Hepatic stellate cell (primary cell): ENCODE data around the gene UGP2.

Experiments used
- DNase-seq: peaks from one replicate; pipeline ENCODE4 v3.0.0; 2011; ENCODE audit warnings: low spot score

UGP2 gene

DNA sequence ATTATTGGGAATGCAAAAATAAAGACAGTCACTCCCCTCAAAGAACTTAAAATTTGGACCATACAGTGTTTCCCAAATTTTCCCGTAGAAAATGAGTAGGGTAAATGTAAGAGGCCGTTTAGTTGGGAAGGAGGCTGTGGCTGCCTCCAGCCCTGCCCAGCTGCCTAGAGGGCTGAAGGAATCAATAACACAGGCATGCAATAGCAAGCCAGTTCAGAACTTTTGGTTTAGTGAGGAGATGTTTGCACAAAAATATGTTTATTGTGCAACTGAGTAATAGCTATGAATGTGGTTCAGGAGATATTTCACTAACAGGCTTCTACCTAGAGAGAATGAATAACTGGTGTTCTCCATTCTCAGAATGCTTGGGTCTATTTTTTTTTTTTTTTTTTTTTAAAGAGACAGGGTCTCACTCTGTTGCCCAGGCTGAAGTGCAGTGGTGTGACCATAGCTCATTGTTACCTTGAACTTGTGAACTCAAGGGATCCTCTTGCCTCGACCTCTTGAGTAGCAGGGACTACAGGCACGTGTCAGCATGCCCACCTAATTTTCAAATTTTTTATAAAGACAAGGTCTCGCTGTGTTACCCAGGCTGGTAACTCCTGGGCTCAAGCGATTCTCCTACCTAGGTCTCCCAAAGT lies 23.6 kb downstream of the UGP2 start:
- no peak for DNase-seq

DNA sequence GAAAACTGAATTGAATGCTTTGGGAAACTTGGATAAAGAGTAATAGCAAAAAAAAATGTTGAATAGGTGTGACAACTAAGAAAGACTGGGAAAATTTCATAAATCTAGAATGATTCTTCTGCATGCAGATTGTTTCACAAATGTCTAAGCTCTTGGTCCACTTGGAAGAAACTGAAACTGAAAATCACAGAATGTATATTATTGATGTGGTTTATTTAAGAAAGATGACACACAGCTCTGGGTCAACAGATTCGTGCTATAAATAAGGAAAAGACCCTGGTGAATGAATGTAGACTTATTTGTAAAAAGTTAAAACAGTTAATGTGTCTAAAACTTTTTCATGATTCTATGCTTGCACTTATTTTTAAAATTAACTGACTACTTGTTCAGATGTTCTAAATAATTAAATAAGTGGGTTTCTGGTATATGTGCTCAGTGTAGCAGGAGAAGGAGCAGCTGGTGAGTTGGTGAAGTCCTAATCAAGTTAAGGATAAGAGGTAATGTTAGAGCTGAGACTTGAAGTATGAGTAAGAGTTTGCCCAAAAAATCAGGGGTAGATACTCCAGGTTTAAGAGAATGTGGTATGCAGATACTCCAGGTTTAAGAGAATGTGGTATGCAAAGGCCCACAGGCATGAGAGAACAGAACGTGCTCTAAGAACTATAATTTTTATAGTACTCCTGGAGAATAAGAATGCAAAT lies 24.5 kb downstream of the UGP2 start:
- DNase-seq: peak; percentile 19

DNA sequence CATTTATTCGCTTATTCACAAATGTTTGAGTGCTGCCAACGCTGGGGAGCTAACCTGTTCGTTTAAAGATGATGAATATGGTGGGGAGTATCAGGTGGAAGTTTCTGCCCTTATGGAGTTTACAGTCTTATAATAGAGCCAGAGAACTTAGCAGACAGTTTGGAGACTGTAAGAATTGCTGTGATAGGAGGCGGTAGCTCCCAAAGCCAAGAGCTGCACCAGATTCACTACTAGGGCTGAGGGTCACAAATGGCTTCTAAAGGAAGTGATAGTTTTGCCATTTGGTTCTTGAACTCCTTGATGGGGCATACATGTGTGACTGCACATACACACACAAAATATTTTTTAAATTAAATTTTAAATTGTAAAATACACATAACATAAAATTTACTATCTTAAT lies 29.0 kb downstream of the UGP2 start:
- DNase-seq: no peak

DNA sequence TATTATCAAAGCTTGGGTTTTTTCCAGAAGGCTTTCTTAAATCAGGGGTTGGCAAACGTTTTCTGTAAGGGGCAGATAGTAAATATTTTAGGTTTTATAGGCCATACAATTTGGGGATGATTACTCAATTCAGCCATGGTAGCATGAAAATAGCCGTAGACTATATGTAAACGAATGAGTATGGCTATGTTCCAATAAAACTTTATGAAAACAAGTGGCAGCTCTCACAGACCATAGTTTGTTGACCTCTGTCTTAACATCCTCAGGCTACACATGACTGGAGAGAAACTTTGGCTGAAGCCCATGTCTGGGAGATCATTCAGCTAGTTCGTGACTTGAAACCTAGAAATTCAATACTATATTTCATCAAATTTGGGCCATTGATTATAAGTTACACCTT lies 30.2 kb downstream of the UGP2 start:
- DNase-seq: no peak

DNA sequence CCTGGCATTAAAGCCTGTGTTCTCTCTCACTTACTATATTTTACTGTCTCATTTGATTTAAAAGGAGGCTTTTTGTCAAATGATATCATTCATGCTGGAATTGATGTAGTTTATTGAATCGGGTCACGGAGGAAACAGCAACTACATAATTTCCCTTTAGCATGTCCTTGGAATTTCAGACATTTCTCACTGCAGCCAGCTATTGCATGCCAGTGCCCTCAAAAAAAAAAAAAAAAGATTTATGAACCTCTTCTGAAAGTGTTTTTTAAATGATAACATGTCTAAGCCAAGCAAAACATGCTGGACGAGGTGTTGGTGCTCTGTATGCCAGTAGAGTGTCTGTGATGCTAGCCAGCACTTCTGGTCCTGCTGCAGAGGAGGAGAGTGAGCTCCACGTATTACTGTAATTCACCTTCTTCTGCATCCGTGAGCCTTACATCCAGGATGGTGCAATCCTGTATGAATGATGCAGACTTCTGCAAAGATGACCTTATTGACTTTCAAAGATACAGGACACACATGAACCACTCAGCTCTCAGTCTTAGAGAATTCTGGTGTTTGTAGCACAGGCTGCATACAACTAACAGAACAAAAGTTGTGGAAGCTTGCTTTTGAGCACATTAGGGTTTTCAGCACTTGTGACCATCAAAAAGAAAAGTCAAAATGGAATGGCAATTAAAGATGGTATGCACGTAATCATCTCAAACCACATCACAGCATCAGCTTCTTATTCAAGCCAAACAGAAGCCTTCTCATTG lies 31.1 kb downstream of the UGP2 start:
- no peak for DNase-seq

DNA sequence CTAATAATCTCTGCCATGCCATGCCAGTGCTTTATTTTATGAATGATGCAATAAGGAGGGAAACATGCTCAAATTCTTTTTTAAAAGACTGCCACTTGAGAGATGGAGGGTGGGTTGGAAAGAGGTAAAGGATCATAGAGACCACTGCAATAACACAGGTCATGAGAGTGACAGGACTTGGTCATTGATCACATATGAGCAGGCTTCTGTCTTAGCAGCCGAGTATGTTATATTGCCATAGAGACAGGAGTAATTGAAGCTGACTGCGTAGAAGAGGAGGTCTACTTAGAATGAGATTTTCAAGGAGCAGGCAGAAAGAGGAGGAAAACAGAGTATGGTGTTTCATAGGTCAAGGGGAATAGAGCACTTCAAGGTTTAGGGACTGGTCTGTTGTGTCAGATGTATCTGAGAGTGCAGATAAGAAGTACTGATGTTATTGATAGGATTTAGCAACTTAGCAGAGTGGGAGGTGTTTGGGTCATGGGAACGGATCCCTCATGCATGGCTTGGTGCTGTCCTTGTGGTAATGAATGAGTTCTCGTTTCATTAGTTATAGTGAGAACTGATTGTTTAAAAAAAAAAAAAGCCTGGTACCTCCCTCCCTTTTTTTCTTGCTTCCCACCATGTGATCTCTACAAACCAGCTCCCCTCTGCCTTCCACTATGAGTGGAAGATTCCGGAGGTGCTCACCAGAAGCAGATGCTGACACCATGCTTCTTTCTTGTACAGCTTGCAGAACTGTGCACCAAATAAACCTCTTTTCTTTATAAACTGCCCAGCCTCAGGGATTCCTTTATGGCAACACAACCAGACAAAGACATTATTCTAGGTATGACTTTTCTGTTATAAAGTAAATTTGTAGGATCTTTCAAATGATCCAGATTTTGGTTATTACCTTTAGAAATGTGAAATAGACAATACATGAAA lies 32.8 kb downstream of the UGP2 start:
- DNase-seq: no peak

DNA sequence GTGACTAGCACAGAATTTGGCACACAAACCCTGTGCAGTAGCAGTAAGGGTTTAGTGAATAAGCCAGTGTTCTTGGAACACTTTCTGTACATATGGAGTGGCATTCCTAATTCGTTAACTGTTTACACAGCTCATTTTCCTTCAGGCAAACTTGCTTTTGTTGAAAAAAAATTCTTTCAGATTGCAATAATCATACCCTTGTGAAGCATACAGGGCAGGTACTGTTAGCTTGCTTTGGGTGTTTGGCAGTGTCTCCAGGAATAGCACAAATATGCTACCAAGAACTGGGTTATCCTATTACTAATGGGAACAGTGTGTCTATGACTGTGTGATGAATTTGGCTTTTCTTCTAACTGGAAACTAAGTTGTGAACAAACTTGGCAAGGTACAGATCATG lies 33.4 kb downstream of the UGP2 start:
- DNase-seq: no peak

DNA sequence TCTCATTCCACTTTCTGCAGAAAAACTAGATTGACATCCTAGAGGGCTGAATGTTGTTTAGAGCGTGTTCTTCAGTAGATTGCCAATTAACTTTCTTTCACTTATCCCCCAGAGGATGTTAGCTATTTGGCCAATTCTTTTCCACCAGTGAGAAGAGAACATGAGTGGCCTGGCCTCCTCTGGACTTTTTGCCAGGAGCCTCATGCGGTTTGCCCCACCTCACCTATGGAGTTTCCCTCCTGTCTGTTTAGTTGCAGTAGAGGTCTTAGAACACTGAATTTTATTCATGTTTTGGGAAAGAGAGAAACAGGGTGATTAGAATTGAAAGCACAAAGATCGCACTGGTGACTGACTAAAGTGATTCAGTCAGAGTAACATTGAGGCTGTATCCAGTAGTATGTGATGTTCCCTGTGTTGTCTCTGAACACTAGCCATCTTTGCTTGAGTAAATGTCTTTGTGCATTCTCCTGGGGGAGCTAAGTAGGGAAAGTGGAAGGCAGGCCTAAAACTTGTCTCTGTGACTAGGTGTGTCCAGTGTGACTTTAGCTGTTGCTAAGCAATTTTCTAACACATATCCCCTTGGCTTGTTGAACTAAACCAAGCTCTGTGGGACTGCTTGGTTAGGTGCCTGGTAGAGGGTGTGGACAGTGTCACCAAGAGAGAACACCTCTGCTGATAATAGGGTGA lies 34.0 kb downstream of the UGP2 start:
- DNase-seq: no peak

DNA sequence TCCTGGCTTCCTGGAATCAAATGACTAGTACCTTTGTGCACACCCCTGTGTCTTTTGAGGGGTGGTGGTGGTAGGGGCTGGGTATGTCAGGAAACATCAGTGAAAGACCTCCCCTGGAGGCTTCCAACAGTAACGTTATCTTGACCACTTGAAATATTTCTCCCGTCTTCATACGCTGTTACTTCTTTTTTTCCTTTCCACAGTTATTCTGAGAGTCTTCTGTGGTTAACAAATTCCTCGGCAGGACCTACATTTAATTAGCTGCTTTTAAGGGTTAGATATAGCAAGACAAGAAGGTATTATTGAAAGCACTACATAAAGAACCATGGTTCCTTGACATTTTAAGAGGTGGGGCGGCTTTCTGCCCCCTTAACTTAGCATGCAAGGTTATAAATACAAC lies 34.6 kb downstream of the UGP2 start:
- DNase-seq: no peak

DNA sequence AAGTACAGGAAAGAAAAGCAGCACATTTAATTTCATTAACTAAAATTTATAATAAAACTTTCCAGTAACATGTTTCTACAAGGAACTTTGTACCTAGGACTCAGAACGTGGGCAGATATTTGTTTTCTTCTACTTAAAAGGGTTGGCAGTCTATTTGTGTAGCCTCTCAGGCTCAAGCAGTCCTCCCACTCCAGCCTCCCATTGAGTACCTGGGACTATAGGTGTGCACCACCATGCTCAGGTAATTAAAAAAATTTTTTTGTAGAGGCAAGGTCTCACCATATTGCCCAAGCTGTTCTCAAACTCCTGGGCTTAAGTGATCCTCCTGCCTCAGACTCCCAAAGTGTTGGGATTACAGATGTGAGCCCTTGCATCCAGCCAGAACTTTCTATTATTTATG lies 36.8 kb downstream of the UGP2 start:
- no peak for DNase-seq

DNA sequence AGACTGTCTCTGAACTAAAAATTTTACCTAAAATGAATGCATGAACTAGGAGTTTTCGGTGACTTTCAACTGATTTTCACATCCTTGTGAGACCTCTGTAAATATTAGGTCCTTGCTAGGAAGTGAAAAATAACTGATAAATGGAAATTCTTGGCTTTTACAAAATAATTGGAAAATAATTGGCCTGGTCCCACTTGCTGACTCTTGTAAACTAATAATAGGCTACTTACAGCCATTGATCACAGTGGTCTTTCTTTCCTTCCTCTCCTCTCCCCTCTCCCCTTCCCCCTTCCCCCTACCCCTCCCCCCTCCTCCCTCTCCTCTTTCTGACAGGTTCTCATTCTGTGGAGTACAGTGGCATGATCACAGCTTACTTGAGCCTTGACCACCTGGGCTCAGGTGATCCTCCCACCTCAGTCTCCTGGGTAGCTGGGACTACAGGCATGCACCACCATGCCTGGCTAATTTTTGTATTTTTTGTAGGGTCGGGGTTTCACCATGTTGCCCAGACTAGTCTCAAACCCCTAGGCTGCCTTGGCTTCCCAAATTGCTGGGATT lies 38.3 kb downstream of the UGP2 start:
- no peak for DNase-seq

DNA sequence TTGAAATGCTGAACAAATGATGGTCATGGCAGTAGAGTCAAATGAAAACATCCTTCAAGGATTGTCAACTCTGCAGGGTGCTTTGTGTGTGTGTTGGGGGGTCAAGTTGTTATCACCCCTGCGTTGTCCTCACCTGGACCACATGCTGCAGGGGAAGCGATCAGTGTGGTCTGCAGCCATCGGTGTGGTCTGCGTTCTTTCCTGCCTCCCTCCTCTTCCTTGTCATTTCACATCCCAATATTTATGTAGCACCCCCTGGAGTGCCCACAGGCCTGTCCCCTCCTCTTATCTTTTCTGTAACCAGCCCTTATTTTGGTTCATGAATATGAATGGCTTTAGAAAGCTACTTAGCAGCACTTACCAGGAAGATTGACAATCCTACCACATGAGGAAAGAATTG lies 38.9 kb downstream of the UGP2 start:
- no peak for DNase-seq

DNA sequence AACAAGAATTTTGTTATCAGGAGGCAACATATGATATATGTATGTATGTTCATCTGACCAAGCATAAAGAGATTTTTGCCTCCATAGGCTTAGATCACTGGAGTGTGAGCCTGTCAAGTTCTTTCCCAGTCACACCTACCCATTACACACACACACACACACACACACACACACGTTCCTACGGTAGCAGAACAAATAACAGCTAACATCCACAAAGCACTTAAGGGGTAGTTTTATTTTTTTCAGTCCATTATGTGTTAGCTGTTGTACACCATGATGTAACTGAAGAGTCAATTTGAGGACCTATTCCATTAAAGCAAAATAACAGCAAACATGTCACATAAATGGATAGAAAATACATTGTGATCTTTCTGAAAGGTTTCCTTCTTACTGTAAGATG lies 39.5 kb downstream of the UGP2 start:
- DNase-seq: no peak

DNA sequence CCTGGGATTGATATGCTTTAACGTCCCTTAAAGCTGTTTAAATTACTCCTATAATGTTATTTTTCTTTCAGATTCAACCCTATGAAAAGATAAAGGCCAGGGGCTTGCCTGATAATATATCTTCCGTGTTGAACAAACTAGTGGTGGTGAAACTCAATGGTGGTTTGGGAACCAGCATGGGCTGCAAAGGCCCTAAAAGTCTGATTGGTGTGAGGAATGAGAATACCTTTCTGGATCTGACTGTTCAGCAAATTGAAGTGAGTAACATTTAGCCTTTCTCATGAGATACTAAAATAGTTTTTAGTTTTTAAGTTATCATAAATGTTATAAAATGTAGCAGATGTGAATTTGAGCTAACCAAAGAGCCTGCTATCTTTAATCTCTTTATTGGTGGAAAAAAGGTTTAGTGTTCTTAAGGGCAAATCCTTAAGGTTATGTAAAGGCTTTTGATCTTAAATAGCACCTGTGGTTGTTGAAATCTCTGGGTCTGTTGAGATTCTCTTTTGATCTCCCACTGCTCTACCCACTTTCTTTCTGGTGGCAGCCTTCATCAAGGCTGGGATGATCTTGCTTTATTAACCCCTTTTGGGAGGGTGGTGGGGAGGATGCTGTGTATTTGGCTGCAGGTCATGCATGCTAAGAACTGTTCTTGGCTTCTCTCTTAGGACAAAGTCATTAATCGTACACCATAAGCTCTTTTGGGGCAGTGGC lies 40.9 kb downstream of the UGP2 start:
- DNase-seq: no peak

DNA sequence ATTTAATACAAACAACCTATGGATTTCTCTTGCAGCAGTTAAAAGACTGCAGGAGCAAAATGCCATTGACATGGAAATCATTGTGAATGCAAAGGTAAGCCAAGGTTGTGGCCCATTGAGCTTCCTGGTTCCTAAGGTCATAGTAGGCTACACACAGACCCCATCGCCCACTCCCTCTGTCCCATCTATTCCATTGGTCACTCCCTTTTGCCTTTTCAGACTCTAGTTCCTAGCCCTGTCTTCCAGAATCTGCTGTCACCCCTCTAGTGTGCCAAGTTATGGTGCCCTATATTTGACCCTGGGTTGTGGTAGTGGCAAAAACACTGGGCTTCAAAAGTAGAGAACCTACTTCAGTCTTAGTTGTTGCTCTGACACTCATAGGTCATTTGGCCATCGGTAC lies 44.7 kb downstream of the UGP2 start:
- no peak for DNase-seq

DNA sequence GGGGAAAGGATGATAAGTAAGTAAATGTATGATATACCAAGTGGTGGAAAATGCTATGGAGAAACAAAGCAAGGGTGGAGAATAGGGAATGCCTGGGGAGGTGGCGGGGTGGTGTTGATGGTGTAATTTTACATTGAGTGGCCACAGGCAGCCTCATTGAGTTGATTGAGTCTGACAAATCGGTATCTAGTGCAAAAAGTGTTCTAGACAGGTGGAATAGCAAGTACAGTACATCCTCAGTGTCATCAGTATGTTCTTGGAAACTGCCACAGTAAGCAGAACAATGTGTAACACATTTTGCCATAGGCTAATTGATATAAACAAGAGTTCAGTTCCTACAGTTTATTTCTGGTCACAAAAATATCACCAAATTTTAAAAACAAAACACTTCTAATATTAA lies 46.4 kb downstream of the UGP2 start:
- DNase-seq: no peak

DNA sequence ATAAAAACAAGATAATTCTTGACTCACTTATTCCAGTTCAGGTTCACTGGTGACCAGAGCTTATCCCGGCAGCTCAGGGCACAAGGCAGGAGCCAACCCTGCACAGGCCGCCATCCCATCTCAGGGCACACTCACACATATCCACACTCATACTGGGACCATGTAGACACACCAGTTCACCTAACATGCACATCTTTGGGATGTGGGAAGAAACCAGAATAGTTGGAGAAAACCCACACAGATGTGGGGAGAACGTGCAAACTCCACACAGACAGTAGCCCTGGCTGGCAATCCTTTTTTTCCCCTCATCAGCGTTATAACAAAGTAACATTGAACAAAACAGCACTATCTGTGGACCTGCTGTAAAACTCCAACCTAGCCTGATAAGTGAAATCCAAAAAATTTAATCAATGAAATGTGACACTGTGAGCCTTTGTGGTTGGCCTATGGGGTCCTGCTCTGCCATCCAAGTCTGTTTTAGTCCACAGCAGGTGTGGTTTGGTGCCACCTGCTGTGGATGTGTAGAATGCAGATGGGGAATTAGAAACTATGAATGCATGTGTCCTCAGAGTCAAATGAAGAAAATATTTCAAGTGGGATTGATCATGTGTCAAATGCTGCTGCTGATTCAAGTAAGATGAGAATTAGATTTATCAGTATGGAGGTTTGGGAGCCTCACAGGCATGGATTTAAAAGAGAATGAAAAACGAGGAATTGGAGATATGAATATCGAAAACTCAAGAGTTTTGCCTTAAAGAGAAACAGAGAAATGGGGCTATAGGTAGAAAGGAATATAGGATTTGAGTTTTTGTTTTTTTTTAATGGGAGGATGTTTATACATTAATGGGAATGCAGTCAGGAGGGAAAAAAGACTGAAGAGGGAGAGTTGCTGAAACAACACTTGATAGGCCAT lies 47.0 kb downstream of the UGP2 start:
- DNase-seq: peak; percentile 18

DNA sequence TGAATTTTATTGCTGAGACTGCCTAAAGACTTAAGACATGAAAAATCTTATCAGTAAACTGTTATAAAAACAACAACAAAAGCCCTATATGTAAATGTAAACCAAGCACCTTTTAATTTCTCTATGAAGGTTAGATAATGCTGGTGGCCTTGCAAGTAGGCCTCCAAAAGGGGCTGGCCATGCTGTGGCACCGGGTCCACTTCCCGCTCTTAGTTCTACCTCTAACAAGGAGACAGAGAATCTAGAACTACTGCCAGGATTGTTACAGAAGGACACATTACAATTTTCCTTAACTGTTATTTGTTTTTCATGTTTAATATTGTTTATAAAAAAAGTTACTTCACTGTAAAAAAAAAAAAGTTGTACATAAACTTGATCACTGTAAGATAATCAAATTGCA lies 49.0 kb downstream of the UGP2 start:
- DNase-seq: no peak

DNA sequence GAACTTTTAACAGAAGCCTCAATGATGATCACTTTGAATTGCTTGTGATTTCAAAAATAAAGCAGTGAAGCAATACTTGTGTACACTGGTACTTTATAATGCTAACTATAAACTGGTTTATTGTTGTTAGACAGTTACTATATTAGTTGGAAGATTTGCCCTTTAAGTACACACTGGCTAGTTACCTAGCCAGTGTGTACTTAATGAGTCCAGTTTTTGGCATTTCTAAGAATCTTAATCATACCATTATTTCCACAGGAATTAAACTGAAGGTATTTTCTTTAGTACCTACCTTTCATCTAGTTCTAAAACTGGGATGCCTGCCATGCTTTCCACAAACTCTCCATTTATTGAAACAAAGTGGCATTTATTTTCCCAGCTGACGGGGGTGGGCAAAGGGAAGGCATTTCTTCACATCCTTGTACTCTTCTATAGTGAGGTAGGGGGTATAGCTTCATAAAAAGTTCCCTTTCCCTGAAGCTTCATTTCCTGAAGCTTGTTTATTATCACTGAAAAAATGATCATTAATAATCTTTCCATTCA lies 49.9 kb downstream of the UGP2 start:
- no peak for DNase-seq
